ENCODE measurements around the gene TTC33.

The TTC33 gene

GRCh38 chr5:40778133-40778532 lies 22.4 kb upstream of the TTC33 start:
- no peak for ATAC-seq (ENCODE audit: low read depth)
- Histone ChIP-seq H3K4me3 (ENCODE audit: severe bottlenecking) (no peak overlapping the region), H3K36me3 (ENCODE audit: low read depth) (peaks cover 61% of the 10 kb centered on the region), H3K4me1 (ENCODE audit: insufficient read depth, poor library complexity, severe bottlenecking) (peaks cover 12% of the 10 kb centered on the region), H3K9me3 (ENCODE audit: severe bottlenecking) (no peaks in the 10 kb centered on the region), H3K27ac (ENCODE audit: poor library complexity, severe bottlenecking) (no peak overlapping the region), H3K27me3 (ENCODE audit: insufficient read depth, poor library complexity, severe bottlenecking) (no peaks in the 10 kb centered on the region)
- no peak for DNase-seq (ENCODE audit: low spot score)
- TF ChIP-seq CTCF (IDR thresholded peaks at IDR 0.05; ENCODE audit: poor library complexity, severe bottlenecking), result no peak

- H3K4me1 ChIP-seq (ENCODE audit: insufficient read depth, poor library complexity, severe bottlenecking), result peaks cover 9% of the 10 kb centered on the region
- H3K27me3 ChIP-seq (ENCODE audit: insufficient read depth, poor library complexity, severe bottlenecking), result no peaks in the 10 kb centered on the region
- DNase-seq (ENCODE audit: low spot score) (no peak), ATAC-seq (ENCODE audit: low read depth) (no peak)
- no peak for TF ChIP-seq CTCF (IDR thresholded peaks at IDR 0.05; ENCODE audit: poor library complexity, severe bottlenecking)
- no peak overlapping the region for H3K27ac ChIP-seq (ENCODE audit: poor library complexity, severe bottlenecking)
- H3K36me3 ChIP-seq (ENCODE audit: low read depth), result peaks cover 73% of the 10 kb centered on the region
- no peak overlapping the region for H3K4me3 ChIP-seq (ENCODE audit: severe bottlenecking)
- no peaks in the 10 kb centered on the region for H3K9me3 ChIP-seq (ENCODE audit: severe bottlenecking)
These were observed 20.9 kb upstream of the TTC33 start for GRCh38 chr5:40776658-40776977.

- Histone ChIP-seq H3K36me3 (ENCODE audit: low read depth) (peaks cover 79% of the 10 kb centered on the region), H3K4me1 (ENCODE audit: insufficient read depth, poor library complexity, severe bottlenecking) (peaks cover 7% of the 10 kb centered on the region), H3K27ac (ENCODE audit: poor library complexity, severe bottlenecking) (no peak overlapping the region), H3K4me3 (ENCODE audit: severe bottlenecking) (no peak overlapping the region), H3K27me3 (ENCODE audit: insufficient read depth, poor library complexity, severe bottlenecking) (no peaks in the 10 kb centered on the region), H3K9me3 (ENCODE audit: severe bottlenecking) (no peaks in the 10 kb centered on the region)
- no peak for TF ChIP-seq CTCF (IDR thresholded peaks at IDR 0.05; ENCODE audit: poor library complexity, severe bottlenecking)
- no peak for ATAC-seq (ENCODE audit: low read depth)
- DNase-seq (ENCODE audit: low spot score), result no peak
These were observed 20.3 kb upstream of the TTC33 start for GRCh38 chr5:40775846-40776657.

GRCh38 chr5:40775085-40775845 lies 19.5 kb upstream of the TTC33 start:
- no peak for ATAC-seq (ENCODE audit: low read depth)
- H3K36me3 ChIP-seq (ENCODE audit: low read depth), result peaks cover 85% of the 10 kb centered on the region
- H3K4me3 ChIP-seq (ENCODE audit: severe bottlenecking), result no peak overlapping the region
- H3K9me3 ChIP-seq (ENCODE audit: severe bottlenecking), result no peaks in the 10 kb centered on the region
- DNase-seq (ENCODE audit: low spot score), result no peak
- H3K27ac ChIP-seq (ENCODE audit: poor library complexity, severe bottlenecking), result no peak overlapping the region
- TF ChIP-seq CTCF (IDR thresholded peaks at IDR 0.05; ENCODE audit: poor library complexity, severe bottlenecking), result no peak
- H3K4me1 ChIP-seq (ENCODE audit: insufficient read depth, poor library complexity, severe bottlenecking), result no peaks in the 10 kb centered on the region
- no peaks in the 10 kb centered on the region for H3K27me3 ChIP-seq (ENCODE audit: insufficient read depth, poor library complexity, severe bottlenecking)

- Histone ChIP-seq H3K9me3 (ENCODE audit: severe bottlenecking) (no peaks in the 10 kb centered on the region), H3K4me1 (ENCODE audit: insufficient read depth, poor library complexity, severe bottlenecking) (no peaks in the 10 kb centered on the region), H3K27me3 (ENCODE audit: insufficient read depth, poor library complexity, severe bottlenecking) (no peaks in the 10 kb centered on the region), H3K36me3 (ENCODE audit: low read depth) (peaks cover 85% of the 10 kb centered on the region), H3K4me3 (ENCODE audit: severe bottlenecking) (no peak overlapping the region), H3K27ac (ENCODE audit: poor library complexity, severe bottlenecking) (no peak overlapping the region)
- DNase-seq (ENCODE audit: low spot score), result no peak
- ATAC-seq (ENCODE audit: low read depth), result no peak
- no peak for TF ChIP-seq CTCF (IDR thresholded peaks at IDR 0.05; ENCODE audit: poor library complexity, severe bottlenecking)
These were observed 18.9 kb upstream of the TTC33 start for GRCh38 chr5:40774623-40775022.

All from RWPE2 (cell line).